ENCODE data around the gene TMEM200A.

GRCh38 chr6:130453230-130453629 is 87.4 kb downstream of the TMEM200A start:
- TF ChIP-seq CTCF (IDR thresholded peaks at IDR 0.05) (no peak), EZH2 (IDR thresholded peaks at IDR 0.05) (no peak), EZH2phosphoT487 (IDR thresholded peaks at IDR 0.05) (no peak)
